ENCODE measurements around the gene INPP5A.

- TF ChIP-seq CTCF (conservative IDR thresholded peaks at IDR 0.05; ENCODE audit: low read depth, low read length) (no peak), EZH2 (IDR thresholded peaks at IDR 0.05; ENCODE audit: low read length, unreplicated experiment) (no peak), EZH2phosphoT487 (IDR thresholded peaks at IDR 0.05; ENCODE audit: borderline replicate concordance, low read length) (no peak)
Measured at GRCh38 chr10:132752378-132752777, 214.8 kb downstream of the INPP5A start.

Measured in PC-3 (cell line).